ENCODE measurements around the gene DHX40. TPM values are rescaled to one million over a fixed set of nuclear protein-coding genes. Genes with fewer than 3 reads are reported as not detected.

The DHX40 gene
- total RNA-seq, 2 experiments from 2014 or later: 28.6 to 32.8 TPM

DNA sequence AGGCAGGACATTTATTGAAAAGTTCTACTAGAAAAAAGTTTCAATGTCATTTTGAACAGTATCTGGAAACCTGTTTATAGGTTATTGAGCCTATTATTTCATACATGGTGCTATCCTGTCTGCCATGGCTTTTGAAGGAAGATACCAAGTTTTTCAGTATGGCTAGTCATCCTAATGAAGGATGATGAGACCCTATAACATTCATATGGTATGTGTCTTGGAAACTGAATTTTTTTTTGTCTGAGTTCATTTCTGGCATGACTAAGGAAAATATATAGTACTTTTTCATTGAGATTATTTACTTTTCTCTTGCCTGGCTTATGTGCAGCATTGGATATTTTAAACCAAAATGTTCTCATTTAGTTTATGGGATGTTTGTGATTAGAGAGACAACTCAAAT, 84.5 kb downstream of the DHX40 start:
- H3K4me3 ChIP-seq (ENCODE audit: low read depth, low read length, poor library complexity, severe bottlenecking): no peak overlapping the region
- H3K27ac ChIP-seq (ENCODE audit: low read depth, low read length, poor library complexity, severe bottlenecking): no peak overlapping the region
- ChIA-PET POLR2A (no interaction called here), CTCF (ENCODE audit: unreplicated experiment) (no interaction called here)
- no peak for DNase-seq (ENCODE audit: low spot score)
- peaks cover 58% of the 10 kb centered on the region; the same call in 1 of the 2 replicates for H3K79me2 ChIP-seq (ENCODE audit: insufficient read depth, low read depth, low read length)
- peaks cover 98% of the 10 kb centered on the region for H3K36me3 ChIP-seq (ENCODE audit: insufficient read depth, low read length)
- BruUV-seq (replicated peaks): no TSS peak
- H2AFZ ChIP-seq (ENCODE audit: low read length): no peak overlapping the region
- H3K9me3 ChIP-seq (ENCODE audit: low read length): 0 out of 2 replicates have a peak, but pooled peaks cover 5% of the 10 kb centered on the region
- no peaks in the 10 kb centered on the region for H3K9me2 ChIP-seq (ENCODE audit: insufficient read depth, low read length)
- intact Hi-C loops (cut with micrococcal nuclease; ENCODE audit: unreplicated experiment): loop anchor here (5.0 kb wide), 1 partner anchor 37 kb away; no protein-coding TSS in a partner anchor
- H3K4me2 ChIP-seq (ENCODE audit: low read length): no peak overlapping the region
- no peaks in the 10 kb centered on the region for H3K4me1 ChIP-seq (ENCODE audit: insufficient read depth, low read length, poor library complexity, severe bottlenecking)
- TF ChIP-seq, protein P1, sequence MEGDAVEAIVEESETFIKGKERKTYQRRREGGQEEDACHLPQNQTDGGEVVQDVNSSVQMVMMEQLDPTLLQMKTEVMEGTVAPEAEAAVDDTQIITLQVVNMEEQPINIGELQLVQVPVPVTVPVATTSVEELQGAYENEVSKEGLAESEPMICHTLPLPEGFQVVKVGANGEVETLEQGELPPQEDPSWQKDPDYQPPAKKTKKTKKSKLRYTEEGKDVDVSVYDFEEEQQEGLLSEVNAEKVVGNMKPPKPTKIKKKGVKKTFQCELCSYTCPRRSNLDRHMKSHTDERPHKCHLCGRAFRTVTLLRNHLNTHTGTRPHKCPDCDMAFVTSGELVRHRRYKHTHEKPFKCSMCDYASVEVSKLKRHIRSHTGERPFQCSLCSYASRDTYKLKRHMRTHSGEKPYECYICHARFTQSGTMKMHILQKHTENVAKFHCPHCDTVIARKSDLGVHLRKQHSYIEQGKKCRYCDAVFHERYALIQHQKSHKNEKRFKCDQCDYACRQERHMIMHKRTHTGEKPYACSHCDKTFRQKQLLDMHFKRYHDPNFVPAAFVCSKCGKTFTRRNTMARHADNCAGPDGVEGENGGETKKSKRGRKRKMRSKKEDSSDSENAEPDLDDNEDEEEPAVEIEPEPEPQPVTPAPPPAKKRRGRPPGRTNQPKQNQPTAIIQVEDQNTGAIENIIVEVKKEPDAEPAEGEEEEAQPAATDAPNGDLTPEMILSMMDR (conservative IDR thresholded peaks at IDR 0.05; ENCODE audit: low read length): no peak
- no peak for TF ChIP-seq EZH2phosphoT487 (IDR thresholded peaks at IDR 0.05; ENCODE audit: borderline replicate concordance, low read depth, low read length)
- H4K20me1 ChIP-seq (ENCODE audit: insufficient read depth, low read length): peaks cover 5% of the 10 kb centered on the region; the same call in 1 of the 2 replicates

DNA sequence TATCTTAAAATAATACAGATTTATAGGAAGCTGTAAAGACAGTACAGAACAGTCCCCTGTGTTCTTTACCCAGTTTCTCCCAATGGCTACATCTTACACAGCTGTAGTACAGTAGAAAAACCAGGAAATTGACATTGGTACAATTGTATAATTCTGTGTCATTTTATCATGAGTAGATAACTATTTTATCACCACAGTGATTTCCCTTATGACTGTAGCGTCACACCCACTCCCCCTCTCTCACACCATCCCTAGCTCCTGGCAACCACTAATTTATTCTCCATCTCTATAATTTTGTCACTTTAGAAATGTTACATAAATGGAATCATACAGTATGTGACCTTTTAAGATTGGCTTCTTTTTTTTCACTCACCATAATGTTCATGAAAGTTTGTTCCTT, 85.2 kb downstream of the DHX40 start:
- no TSS peak for BruUV-seq (replicated peaks)
- Histone ChIP-seq H3K9me2 (ENCODE audit: insufficient read depth, low read length) (no peaks in the 10 kb centered on the region), H3K4me2 (ENCODE audit: low read length) (no peak overlapping the region), H4K20me1 (ENCODE audit: insufficient read depth, low read length) (peaks cover 5% of the 10 kb centered on the region; the same call in 1 of the 2 replicates), H3K4me1 (ENCODE audit: insufficient read depth, low read length, poor library complexity, severe bottlenecking) (no peaks in the 10 kb centered on the region), H3K36me3 (ENCODE audit: insufficient read depth, low read length) (peaks cover 98% of the 10 kb centered on the region), H3K79me2 (ENCODE audit: insufficient read depth, low read depth, low read length) (peaks cover 50% of the 10 kb centered on the region; the same call in 1 of the 2 replicates), H3K27ac (ENCODE audit: low read depth, low read length, poor library complexity, severe bottlenecking) (no peak overlapping the region), H3K9me3 (ENCODE audit: low read length) (0 out of 2 replicates have a peak, but pooled peaks cover 5% of the 10 kb centered on the region), H3K4me3 (ENCODE audit: low read depth, low read length, poor library complexity, severe bottlenecking) (no peak overlapping the region), H2AFZ (ENCODE audit: low read length) (no peak overlapping the region)
- DNase-seq (ENCODE audit: low spot score): no peak
- intact Hi-C loops (cut with micrococcal nuclease; ENCODE audit: unreplicated experiment): no loop called here
- no peak for TF ChIP-seq EZH2phosphoT487 (IDR thresholded peaks at IDR 0.05; ENCODE audit: borderline replicate concordance, low read depth, low read length)
- TF ChIP-seq, protein P1 (conservative IDR thresholded peaks at IDR 0.05; ENCODE audit: low read length): no peak
- ChIA-PET POLR2A (no interaction called here), CTCF (ENCODE audit: unreplicated experiment) (no interaction called here)

DNA sequence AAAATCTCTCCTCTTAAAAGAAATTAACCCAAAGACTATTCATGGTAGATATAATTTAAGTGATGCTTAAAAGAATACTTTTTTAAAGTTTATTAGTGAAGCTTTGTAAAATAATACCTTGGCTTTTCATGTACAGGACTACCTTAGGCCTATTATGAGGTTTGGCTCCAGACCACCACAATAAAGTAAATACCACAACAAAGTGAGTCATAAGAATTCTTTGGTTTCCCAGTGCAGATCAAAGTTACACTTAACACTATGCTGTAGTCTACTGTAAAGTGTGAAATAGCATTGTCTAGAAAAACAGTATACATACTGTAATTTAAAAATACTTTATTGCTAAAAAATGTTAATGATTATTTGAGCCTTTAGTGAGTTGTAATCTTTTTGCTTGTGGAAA, 85.9 kb downstream of the DHX40 start:
- CTCF ChIA-PET (ENCODE audit: unreplicated experiment): no interaction called here
- Histone ChIP-seq H2AFZ (ENCODE audit: low read length) (no peak overlapping the region), H3K36me3 (ENCODE audit: insufficient read depth, low read length) (peaks cover 98% of the 10 kb centered on the region), H3K9me2 (ENCODE audit: insufficient read depth, low read length) (no peaks in the 10 kb centered on the region), H4K20me1 (ENCODE audit: insufficient read depth, low read length) (no peaks in the 10 kb centered on the region; the same call in 1 of the 2 replicates), H3K27ac (ENCODE audit: low read depth, low read length, poor library complexity, severe bottlenecking) (no peak overlapping the region), H3K4me1 (ENCODE audit: insufficient read depth, low read length, poor library complexity, severe bottlenecking) (no peaks in the 10 kb centered on the region), H3K4me2 (ENCODE audit: low read length) (no peak overlapping the region), H3K4me3 (ENCODE audit: low read depth, low read length, poor library complexity, severe bottlenecking) (no peak overlapping the region), H3K9me3 (ENCODE audit: low read length) (0 out of 2 replicates have a peak, but pooled peaks cover 5% of the 10 kb centered on the region), H3K79me2 (ENCODE audit: insufficient read depth, low read depth, low read length) (peaks cover 44% of the 10 kb centered on the region; the same call in 1 of the 2 replicates)
- TF ChIP-seq EZH2phosphoT487 (IDR thresholded peaks at IDR 0.05; ENCODE audit: borderline replicate concordance, low read depth, low read length): no peak
- TF ChIP-seq, protein P1 (conservative IDR thresholded peaks at IDR 0.05; ENCODE audit: low read length): no peak
- intact Hi-C loops (cut with micrococcal nuclease; ENCODE audit: unreplicated experiment): no loop called here
- no TSS peak for BruUV-seq (replicated peaks)
- no peak for DNase-seq (ENCODE audit: low spot score)
- POLR2A ChIA-PET: interaction anchor here (0.9 to 2.9 kb wide), 3 partner anchors 8 to 29 kb away, joined by 3 to 10 read pairs (median 3); no protein-coding TSS in a partner anchor

Data from OCI-LY7 (cell line).